RWPE1 (cell line): ENCODE data around the gene TLCD3B.
A peak's percentile ranks its signal among the peaks of the same experiment; 100 is the strongest.

Experiments used
- CTCF ChIA-PET: fragments of 350-600 bp; sonication (Branson Sonifier 250); formaldehyde crosslinking; extraction: SDS; loops from one replicate; lab custom pipeline; 2021; lab: Yijun Ruan, JAX
- POLR2A ChIA-PET: fragments of 400-600 bp; formaldehyde crosslinking; extraction: SDS; loops from one replicate; lab custom pipeline; 2020; ENCODE audit warnings: antibody characterized with exemption; ENCODE audit not compliant: low non-redundant PET; lab: Yijun Ruan, JAX
- DNase-seq: peaks from one replicate; pipeline ENCODE4 v3.0.0; 2012; ENCODE audit warnings: low spot score
- H3K27ac ChIP-seq: fragments of 450-650 bp; 2 replicates; pipeline ENCODE4 v1.5.1; 2017
- CTCF ChIP-seq: fragments of 450-650 bp; conservative IDR thresholded peaks from 2 replicates; pipeline ENCODE4 v1.5.1; 2017; ENCODE audit warnings: low read depth, mild to moderate bottlenecking

TLCD3B gene

GRCh38 chr16:29978081-29978480, 53.0 kb downstream of the TLCD3B start:
- H3K27ac ChIP-seq, result 0 out of 2 replicates have a peak overlapping the region, but pooled peaks have one; percentile 2
- no peak for DNase-seq
- ChIA-PET POLR2A (no interaction called here), CTCF (interaction anchor here (0.5 kb wide), 1 partner anchor 49 kb away, joined by 4 read pairs; no protein-coding TSS in a partner anchor)
- TF ChIP-seq CTCF, result no peak

DNA sequence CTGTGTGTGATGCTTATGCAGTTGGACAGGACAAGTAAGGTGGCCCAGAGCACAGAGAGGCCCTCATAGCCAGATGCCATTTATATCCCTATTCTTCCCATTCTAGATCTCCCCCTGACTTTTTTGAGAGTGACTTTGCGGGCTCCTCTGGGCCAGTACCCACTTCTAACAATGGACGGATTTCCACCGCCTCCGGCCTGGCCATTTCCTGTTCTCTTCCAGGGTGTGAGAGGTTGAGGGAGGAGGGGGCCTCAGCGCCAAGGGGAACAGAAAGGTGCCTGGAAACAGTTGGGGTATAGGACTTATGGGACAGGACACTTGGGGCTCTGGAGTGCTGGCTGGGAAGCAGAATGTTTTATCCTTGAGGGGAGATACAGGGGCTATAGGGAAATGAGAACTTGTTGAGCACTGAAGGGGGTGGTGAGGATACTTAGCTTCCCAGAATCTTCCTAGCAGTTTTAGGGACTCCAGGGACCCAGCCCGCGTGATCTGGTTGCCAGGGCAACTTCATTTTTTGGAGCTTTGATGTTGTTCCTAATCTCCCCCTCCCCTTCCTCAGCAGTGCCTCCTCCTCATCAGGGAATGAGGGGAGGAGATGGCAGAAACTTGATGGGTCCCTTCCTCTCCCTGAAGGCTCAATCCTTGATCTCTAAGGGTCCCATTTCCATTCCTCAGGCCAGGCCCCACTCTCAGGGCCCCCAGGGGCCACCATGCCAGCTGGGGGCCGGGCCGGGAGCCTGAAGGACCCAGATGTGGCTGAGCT, 53.8 kb downstream of the TLCD3B start:
- ChIA-PET CTCF (interaction anchor here (0.5 kb wide), 1 partner anchor 48 kb away, joined by 4 read pairs; no protein-coding TSS in a partner anchor), POLR2A (no interaction called here)
- no peak for TF ChIP-seq CTCF
- H3K27ac ChIP-seq, result no peak overlapping the region
- DNase-seq, result no peak

DNA sequence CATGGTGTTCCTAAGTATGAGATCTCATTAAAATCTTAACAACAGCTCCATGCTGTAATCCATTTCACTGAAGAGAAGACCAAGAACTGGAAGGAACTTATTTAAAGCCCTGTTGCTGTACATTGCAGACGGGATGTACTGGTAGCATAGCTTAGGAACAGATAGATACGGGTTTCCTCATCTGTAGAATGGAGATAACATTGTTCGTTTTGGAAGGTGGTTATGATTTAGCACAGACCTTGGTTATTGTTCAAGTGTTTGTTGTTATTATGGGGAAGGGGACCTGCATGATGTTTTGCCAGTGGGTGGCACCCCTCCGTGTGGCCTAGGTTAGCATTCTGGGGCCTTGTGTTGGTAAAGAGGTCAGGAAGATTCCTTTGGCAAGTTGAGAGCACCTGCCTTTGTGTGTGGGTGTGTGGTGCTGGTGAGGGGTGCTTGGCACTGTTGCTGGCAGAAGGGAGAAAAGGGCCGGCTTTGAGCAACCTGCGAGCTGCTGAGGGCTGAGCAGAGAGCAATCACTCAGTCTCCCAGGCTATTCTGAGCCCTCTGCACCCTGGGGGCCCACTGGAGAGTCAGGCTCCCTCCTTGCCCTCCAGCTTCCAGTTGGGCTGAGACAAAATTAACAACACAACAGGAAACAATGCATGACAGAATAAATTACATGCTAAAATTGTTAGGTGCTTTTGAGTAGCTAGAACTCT, 55.1 kb downstream of the TLCD3B start:
- no peak for TF ChIP-seq CTCF
- DNase-seq, result no peak
- ChIA-PET CTCF (no interaction called here), POLR2A (interaction anchor here (1.4 kb wide), 1 partner anchor 50 kb away, joined by 10 read pairs; the partner anchor contains the start of gene KCTD13)
- H3K27ac ChIP-seq, result peak overlapping the region; percentile 53

DNA sequence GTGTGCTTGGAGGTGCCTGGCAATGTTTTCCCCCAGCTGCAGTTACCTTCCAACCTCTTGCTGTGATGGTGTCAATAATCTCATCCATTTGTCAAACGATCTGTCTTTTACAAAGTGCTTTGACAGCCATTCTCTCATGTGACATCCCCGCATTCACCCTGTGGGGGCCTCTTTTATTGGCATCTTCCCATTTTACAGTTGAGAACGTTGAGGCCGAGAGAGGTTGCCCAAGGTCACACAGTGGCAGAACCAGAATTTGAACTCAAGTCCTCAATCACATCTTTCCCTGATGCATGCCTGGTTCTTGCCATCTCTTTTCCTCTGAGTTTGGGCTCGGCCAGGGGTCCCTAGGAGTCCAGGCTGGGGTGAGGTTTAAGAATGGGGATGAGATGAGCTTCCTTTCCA, 55.9 kb downstream of the TLCD3B start:
- ChIA-PET POLR2A (interaction anchor here (0.6 to 1.4 kb wide), 2 partner anchors 49 to 123 kb away, joined by 3 to 10 read pairs; partner anchors contain the start of gene KCTD13), CTCF (no interaction called here)

More for the DNA sequence above, 55.9 kb downstream of the TLCD3B start:
- TF ChIP-seq CTCF, result no peak
- peak overlapping the region; percentile 18; the same call in 1 of the 2 replicates for H3K27ac ChIP-seq
- DNase-seq, result no peak
